Urinary bladder (tissue), 4 donors: ENCODE results near the gene PRRC1. TPM values are rescaled to one million over a fixed set of nuclear protein-coding genes. Genes with fewer than 3 reads are reported as not detected.

Source experiments
- DNase-seq: peaks from one replicate; pipeline ENCODE4 v3.0.0-alpha.2; 2015; ENCODE audit errors: extremely low spot score
- H3K27ac ChIP-seq: one replicate; pipeline ENCODE4 v1.5.1; 2013; ENCODE audit warnings: low read depth, mild to moderate bottlenecking, moderate library complexity
- H3K36me3 ChIP-seq: one replicate; pipeline ENCODE4 v1.6.1; 2013; ENCODE audit warnings: mild to moderate bottlenecking, moderate library complexity; ENCODE audit not compliant: insufficient read depth
- H3K4me1 ChIP-seq: one replicate; pipeline ENCODE4 v1.6.1; 2013; ENCODE audit warnings: mild to moderate bottlenecking, moderate library complexity; ENCODE audit not compliant: insufficient read depth
- H3K4me3 ChIP-seq: one replicate; pipeline ENCODE4 v1.5.1; 2013; ENCODE audit warnings: low read depth, low read length
- WGBS: extraction: QIAGEN DNeasy Blood & Tissue Kit; methylation state at CpG from one replicate; pipeline ENCODE4 v1.1.7; 2013; 5-methylcytosine and 5-hydroxymethylcytosine counted together
- polyA plus RNA-seq: library from polyadenylated mRNA; stranded (reverse); fragments of 200-250 nt; gene quantifications from one replicate; pipeline ENCODE4 v1.2.3, GENCODE V29; 2013
- total RNA-seq: library from RNA; depleted of rRNA; stranded (reverse); fragments of >200 nt; gene quantifications from one replicate; pipeline ENCODE4 v1.2.3, GENCODE V29; 2014
- donor health status: healthy with polysubstance abuse.
- donor health status: healthy.

The PRRC1 gene
- total and polyA plus RNA-seq, 2 donors = 20.8 to 108 TPM

DNA sequence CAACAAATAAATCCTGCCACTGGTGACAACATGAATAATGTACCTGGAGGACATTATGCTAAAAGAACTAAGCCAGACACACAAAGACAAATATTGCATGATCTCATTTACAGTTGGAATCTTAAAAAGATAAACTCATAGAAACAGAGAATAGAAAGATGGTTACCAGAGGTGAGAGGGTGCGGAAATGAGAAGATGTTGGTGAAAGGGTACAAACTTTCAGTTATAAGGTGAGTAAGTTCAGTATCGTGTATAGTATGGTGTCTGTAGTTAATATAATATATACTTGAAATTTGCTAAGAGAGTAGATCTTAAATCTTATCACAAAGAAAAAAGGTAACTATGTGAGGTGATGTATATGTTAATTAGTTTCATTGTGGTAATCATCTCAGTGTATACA is 63.3 kb downstream of the PRRC1 start:
- Histone ChIP-seq H3K4me1 (no peaks in the 10 kb centered on the region), H3K36me3 (no peaks in the 10 kb centered on the region), H3K27ac (no peak overlapping the region), H3K4me3 (no peak overlapping the region)
- DNase-seq = no peak
- WGBS = 97% methylated on average over 2 of the region's 2 CpGs

DNA sequence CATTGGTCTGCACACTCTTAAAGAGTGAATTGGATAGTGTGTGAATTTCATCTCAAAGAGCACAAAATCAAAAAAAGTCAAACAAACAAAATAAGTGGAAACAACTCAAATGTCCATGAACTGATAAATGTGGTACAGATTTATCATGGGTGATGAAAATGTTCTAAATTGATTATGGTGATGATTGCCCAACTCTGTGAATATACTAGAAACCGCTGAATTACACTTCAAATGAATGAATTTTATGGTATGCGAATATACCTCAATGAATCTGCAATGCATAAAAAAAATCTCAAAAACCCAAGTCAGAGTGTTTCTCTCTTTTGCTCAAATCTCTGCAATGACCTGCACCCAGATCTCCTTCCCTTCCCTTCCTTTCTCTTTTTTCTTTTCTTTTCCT is 64.0 kb downstream of the PRRC1 start:
- Histone ChIP-seq H3K36me3 (no peaks in the 10 kb centered on the region), H3K4me1 (no peaks in the 10 kb centered on the region), H3K4me3 (no peak overlapping the region), H3K27ac (no peak overlapping the region)
- WGBS = 97% methylated on average over 2 of the region's 2 CpGs
- no peak for DNase-seq

DNA sequence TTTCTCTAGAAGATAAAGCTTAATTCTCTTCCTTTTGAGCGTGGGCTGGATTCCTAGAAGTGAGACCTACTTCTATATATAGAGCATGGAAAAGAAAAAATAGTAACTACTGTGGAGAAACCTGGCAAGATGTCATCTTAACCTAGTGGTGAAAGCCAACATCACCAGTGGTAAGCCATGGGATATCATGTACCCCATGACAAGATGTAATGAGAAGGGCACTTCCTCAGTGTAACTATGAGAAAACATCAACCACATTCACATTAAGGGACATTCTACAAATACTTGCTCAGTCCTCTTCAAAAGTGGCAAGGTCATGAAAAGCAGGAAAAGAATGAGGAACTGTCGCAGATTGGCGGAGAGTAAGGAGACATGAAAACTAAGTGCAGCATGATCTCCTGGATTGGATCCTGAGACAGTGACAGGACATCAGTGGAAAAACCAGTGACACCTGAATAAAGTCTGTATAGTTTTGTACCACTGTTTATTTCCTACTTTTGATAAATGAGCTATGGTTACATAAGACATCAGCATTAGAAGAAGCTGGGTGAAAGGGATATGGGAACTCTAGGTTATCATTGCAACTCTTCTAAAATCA is 65.4 kb downstream of the PRRC1 start:
- Histone ChIP-seq H3K4me3 (no peak overlapping the region), H3K36me3 (no peaks in the 10 kb centered on the region), H3K27ac (no peak overlapping the region), H3K4me1 (no peaks in the 10 kb centered on the region)
- DNase-seq = no peak
- 92% methylated on average over 3 of the region's 3 CpGs for WGBS

DNA sequence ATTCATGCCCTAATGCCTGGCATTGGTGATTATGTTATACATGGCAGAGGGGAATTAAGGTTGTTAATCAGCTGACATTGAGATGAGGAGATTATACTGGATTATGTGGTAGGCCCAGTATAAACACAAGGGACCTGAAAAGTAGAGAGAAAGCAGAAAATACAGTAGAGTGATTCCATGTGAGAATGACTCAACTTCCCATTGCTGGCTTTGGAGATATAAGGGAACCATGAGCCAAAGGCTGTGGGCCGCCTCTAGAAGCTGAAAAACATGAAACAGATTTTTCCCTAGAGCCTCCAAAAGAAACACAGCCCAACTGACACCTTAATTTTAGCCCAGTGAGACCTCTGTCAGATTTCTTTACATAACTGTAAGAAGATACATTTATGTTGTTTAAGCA is 66.4 kb downstream of the PRRC1 start:
- 87% methylated on average over 1 of the region's 1 CpG for WGBS
- H3K27ac ChIP-seq = no peak overlapping the region
- no peak overlapping the region for H3K4me3 ChIP-seq
- H3K4me1 ChIP-seq = no peaks in the 10 kb centered on the region
- no peaks in the 10 kb centered on the region for H3K36me3 ChIP-seq
- DNase-seq = no peak

DNA sequence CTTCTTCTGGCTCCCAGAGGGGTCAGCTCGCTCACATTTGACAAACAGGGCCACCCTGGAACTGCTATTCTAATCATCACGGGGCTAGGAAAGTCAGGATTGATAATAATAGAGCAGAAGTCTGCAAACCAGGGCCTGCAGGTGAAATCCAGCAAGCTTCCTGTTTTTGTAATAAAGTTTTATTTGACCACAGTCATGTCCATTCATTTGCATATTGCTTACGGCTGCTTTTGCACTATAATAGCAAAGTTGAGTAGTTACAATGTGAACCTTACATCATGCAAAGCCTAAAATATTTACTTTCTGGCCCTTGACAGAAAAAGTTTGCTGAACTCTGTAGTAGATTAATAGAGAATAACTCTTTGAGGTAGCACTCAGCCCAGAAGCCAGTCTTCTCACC is 68.2 kb downstream of the PRRC1 start:
- no peak for DNase-seq
- Histone ChIP-seq H3K4me3 (no peak overlapping the region), H3K4me1 (no peaks in the 10 kb centered on the region), H3K36me3 (no peaks in the 10 kb centered on the region), H3K27ac (no peak overlapping the region)
- WGBS = 70% methylated on average over 3 of the region's 3 CpGs

DNA sequence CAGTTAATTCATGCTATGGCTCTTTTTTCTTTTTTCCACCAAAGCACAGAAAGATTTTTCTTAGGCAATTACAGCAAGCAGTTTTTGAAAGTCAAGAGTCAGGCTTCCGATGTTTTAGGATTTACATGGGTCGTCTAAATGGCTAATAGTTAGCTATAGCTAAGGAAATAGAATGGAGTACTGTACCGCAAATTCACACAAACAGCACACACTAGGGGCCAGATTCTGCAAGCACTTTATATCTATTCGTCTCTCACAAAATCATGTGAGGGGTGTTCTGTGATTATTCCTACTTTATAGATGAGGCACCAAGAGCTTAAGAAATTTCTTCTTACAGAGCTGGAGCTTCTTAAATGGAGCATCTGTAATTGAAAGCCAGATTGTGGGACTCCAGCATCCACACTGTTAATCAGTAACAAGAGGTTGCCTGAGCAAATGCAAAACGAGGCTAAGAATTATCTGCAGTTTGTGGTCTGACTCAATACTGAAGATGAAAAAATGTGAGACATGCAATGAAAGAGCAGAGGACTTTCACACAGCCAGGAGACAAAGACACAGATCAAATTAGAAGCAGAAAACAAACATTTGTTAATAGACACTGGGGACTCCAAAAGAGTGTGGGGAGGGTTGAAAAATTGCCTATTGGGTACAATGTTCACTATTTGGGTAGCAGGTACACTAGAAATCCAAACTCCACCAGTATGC is 68.8 kb downstream of the PRRC1 start:
- Histone ChIP-seq H3K27ac (no peak overlapping the region), H3K36me3 (no peaks in the 10 kb centered on the region), H3K4me1 (no peaks in the 10 kb centered on the region), H3K4me3 (no peak overlapping the region)
- DNase-seq = no peak
- WGBS = 70% methylated on average over 5 of the region's 5 CpGs

DNA sequence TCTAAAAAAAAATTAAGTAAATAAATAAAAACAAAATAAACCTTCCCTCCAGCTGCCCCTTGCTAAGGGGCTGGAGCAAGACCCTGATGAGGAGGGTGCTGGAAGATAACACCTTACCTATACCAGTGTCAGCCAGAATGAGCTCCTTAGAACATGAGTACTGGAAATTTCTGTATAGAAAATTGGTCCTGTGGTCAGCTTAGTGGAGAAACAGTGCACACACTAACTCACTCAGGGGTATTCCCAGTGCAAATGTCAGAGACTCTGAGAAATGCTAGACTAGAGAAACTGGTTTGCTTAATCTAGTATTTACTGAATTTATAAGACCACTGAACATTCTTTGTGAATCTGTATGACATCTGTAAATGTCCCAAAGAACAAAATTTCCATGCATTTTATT is 69.4 kb downstream of the PRRC1 start:
- Histone ChIP-seq H3K4me3 (no peak overlapping the region), H3K27ac (no peak overlapping the region), H3K4me1 (no peaks in the 10 kb centered on the region), H3K36me3 (no peaks in the 10 kb centered on the region)
- DNase-seq = no peak

DNA sequence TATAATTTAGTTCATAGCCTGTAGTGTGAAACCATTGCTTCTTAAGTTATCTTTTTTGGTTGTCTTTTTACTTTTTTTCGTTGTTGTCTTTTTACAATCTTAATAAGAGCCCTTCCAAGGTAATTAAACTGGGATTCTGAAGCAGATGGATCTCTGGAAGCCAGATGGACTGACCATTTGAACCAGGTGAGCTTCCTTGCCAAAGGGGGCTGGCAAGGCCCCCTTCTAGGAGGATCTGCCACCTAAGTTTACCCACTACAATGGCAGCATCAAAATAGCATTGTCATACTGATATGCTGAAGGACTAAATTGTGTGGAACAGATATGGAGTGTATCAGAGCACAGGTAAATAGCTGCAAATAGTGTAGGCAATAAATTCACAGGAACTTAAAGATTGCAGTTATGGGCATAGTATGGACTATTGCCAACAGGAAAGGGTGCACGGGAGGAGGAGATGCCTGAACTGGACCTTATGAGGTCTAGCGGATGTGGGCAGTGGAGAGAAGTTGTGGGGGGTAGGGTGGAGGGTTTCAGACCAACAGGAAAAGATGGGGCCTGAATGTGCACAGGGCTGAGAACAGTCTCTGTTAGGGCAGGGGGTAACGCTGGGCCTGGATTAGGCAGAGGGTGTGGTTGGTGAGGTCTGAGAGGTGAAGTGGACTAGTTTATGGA is 69.9 kb downstream of the PRRC1 start:
- 77% methylated on average over 4 of the region's 4 CpGs for WGBS
- H3K27ac ChIP-seq = no peak overlapping the region
- H3K4me3 ChIP-seq = no peak overlapping the region
- H3K4me1 ChIP-seq = no peaks in the 10 kb centered on the region
- no peak for DNase-seq
- no peaks in the 10 kb centered on the region for H3K36me3 ChIP-seq

DNA sequence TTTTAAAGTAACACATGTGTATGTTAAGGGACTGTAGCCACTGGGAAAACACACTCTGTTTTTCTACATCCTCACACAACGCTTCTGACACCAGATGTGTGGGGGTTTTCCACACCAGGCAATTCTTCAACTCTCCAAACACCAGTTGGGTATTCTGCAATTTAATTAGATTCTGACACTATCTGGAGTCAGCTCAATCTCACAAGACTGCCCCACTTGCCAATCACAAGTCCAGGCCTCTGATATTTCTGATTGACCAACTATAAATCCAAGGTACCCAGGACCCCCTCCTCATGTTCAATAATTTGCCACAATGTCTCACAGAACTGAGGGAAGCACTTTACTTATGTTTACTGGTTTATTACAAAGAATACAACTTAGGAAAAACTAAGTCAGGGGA is 70.9 kb downstream of the PRRC1 start:
- DNase-seq = no peak
- WGBS = 88% methylated on average over 1 of the region's 1 CpG
- Histone ChIP-seq H3K4me1 (no peaks in the 10 kb centered on the region), H3K4me3 (no peak overlapping the region), H3K27ac (no peak overlapping the region), H3K36me3 (no peaks in the 10 kb centered on the region)

DNA sequence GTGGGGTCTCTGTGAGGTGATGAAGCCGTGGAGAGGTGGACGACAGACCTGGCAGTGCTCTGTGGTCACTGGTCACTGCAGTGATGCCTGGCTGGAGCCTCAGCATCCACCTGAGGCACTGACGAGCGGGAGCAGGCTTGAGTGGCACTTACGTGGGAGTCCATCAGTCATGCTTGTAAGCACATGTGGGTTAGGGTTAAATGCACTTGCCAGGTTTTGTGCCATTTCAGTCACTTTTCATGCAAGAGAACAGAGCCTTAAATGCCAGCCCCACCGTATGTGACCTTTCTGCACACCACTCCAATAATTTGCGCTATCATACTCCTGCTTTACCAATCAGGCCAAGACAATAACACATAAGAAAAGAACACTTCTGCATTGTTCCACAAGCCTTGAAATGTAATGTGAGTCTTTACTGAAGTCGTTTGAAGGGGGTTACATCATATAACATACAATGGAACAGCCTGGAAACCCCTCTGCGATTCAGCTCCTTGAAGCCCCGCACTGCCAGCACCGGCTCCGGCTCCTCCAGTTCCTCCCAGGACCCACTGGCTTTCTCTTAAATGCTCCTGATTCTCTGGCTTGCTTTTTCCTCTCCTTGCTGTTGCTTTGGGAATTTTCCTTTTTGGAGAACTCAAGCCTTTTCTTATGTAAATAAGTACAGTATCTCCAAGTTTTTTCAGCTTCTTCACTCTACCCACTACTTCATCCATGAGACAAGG is 72.0 kb downstream of the PRRC1 start:
- DNase-seq = no peak
- Histone ChIP-seq H3K4me1 (no peaks in the 10 kb centered on the region), H3K4me3 (no peak overlapping the region), H3K27ac (no peak overlapping the region), H3K36me3 (no peaks in the 10 kb centered on the region)
- WGBS = 82% methylated on average over 12 of the region's 12 CpGs

DNA sequence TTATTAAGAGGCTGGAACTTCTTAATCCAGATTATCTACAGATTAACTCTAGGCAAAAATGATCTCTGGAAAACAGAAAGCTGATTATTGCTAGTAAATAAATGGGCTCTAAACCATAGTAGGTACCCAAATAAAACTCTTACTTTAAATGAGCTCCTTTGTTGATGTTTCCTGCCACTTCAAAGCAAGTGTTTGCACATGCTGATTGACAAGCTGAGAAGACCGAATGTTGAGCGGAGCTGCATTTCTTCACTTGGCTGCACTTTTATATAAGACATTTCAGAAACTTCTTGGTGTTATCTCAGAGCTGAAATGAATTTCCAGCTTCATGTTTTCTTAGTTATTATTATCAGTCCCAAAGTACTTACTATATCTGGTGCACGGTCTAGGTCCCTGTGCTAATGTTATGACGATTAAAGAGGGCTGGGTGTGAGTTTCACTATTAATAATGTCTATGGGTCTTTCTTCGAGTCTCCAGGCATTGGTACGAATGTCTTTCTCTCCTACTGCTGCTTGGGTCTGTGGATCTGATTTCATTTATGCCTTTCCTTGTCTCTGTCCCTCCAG is 72.8 kb downstream of the PRRC1 start:
- Histone ChIP-seq H3K27ac (no peak overlapping the region), H3K4me1 (no peaks in the 10 kb centered on the region), H3K36me3 (no peaks in the 10 kb centered on the region), H3K4me3 (no peak overlapping the region)
- no peak for DNase-seq
- WGBS = 85% methylated on average over 6 of the region's 6 CpGs

DNA sequence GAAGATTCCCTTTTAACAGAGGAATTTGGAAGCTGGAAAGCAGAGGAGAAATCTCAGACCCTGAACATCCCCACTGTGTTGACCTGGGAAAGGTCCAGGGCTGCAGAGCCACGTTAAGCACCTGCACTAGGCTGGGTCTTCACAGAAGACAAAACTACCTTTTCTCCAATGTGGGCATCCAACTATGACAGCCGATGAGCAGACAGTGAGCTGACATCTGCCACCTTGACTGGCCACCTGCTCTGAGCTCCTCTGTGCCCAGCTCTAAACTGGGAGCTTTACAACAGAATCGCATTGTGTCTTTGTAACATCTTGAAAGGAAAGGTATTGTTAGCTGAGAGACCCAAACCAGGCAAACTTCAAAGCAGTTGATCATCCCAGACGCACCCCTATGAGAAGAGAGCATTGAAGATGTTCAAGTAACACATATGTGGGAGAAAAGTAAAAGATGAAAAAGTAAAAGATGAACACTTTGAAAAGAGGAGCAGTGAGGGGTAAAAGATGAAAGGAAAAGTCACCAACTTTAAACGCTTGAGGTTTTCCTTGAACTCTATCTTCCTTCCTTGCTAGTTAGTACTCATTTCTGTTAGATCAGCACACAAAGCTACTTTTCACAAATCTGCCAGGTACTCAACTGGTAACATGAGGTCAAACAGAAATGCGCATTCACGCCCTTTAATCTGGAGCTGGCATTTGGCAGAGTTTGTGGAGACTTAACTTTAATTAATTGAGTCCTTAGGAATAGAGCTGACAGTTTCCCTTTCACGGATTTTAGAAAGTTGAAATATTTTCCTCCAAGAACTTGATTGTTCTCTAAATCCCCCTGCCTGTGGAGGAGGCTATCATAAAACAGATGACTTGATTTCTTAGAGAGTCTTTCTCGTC is 78.3 kb downstream of the PRRC1 start:
- Histone ChIP-seq H3K4me3 (no peak overlapping the region), H3K27ac (no peak overlapping the region), H3K4me1 (no peaks in the 10 kb centered on the region), H3K36me3 (no peaks in the 10 kb centered on the region)
- no peak for DNase-seq
- 88% methylated on average over 9 of the region's 9 CpGs for WGBS

DNA sequence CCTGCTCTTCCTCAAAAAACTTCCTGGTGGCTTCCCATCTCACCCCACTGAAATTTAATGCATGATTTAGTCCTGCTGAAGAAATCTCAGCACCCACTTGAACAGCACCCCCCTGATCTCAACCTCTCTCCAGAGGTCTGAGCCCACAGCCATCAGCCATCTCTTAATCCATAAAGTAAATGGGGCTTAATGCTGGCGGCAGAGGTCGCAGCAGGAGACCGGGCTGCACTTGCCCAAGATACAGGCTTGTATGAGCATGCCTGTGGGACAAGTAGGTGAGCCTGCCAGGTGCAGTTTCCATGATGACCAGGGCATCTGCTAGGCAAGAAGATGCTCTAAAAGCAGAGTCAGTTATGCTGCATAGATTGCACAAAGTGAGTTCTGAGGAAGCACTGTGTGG is 79.1 kb downstream of the PRRC1 start:
- H3K4me3 ChIP-seq = no peak overlapping the region
- 64% methylated on average over 3 of the region's 3 CpGs for WGBS

More for the DNA sequence above, 79.1 kb downstream of the PRRC1 start:
- Histone ChIP-seq H3K27ac (no peak overlapping the region), H3K4me1 (no peaks in the 10 kb centered on the region), H3K36me3 (no peaks in the 10 kb centered on the region)
- DNase-seq = no peak
